Prostate gland (tissue), 2 donors: ENCODE data around the gene SLC25A21.

ENCODE experiments used
- CTCF ChIP-seq, 4 experiments: fragments of 200-600 bp in 2 of 4; fragments of 450-650 bp in 2 of 4; sonication (generic) in 2 of 4; IDR thresholded peaks; 1 replicate in 3 of 4; 2 replicates in 1 of 4; pipeline ENCODE4 v1.5.1; 2016 to 2019; ENCODE audit warnings: antibody characterized with exemption in 4 of 4, mild to moderate bottlenecking in 2 of 4, moderate library complexity in 2 of 4
- POLR2AphosphoS5 ChIP-seq: sonication (generic); formaldehyde crosslinking; IDR thresholded peaks from one replicate; pipeline ENCODE4 v1.6.1; 2017; ENCODE audit warnings: antibody characterized with exemption

- TF ChIP-seq POLR2AphosphoS5 (no peak), CTCF (IDR thresholded peaks at IDR 0.05) (no peak)
These were observed 309.1 kb downstream of the SLC25A21 start for GRCh38 chr14:36863271-36863670.
